Muscle layer of duodenum (tissue), 2 donors: ENCODE data around the gene RXRG.

Experiments
- H3K27ac ChIP-seq: one replicate; pipeline ENCODE4 v1.7.0; 2013; ENCODE audit warnings: mild to moderate bottlenecking, low read length
- H3K27me3 ChIP-seq: one replicate; pipeline ENCODE4 v1.7.0; 2013; ENCODE audit warnings: low read depth, mild to moderate bottlenecking, control low read depth, low read length
- H3K36me3 ChIP-seq, 2 donors: one replicate each; pipeline ENCODE4 v1.7.0; 2013; ENCODE audit warnings: low read length in 2 of 2, control low read depth in 1 of 2, mild to moderate bottlenecking in 1 of 2; ENCODE audit not compliant: insufficient read depth in 2 of 2, control insufficient read depth in 1 of 2
- H3K4me1 ChIP-seq, 2 donors: one replicate each; pipeline ENCODE4 v1.7.0; 2013; ENCODE audit warnings: low read length in 2 of 2, mild to moderate bottlenecking in 2 of 2, control low read depth in 1 of 2, moderate library complexity in 1 of 2; ENCODE audit not compliant: insufficient read depth in 2 of 2, control insufficient read depth in 1 of 2
- H3K4me3 ChIP-seq, 2 donors: one replicate each; pipeline ENCODE4 v1.7.0; 2013; ENCODE audit warnings: low read length in 2 of 2, low read depth in 1 of 2, mild to moderate bottlenecking in 1 of 2
- H3K9me3 ChIP-seq, 2 donors: one replicate each; pipeline ENCODE4 v1.7.0; 2013; ENCODE audit warnings: low read length in 2 of 2, control low read depth in 1 of 2, mild to moderate bottlenecking in 1 of 2; ENCODE audit not compliant: control insufficient read depth in 1 of 2
- donor health status: healthy.

Gene RXRG

GRCh38 chr1:165408518-165408917, 36.4 kb downstream of the RXRG start:
- no peaks in the 10 kb centered on the region for H3K4me1 ChIP-seq
- H3K9me3 ChIP-seq: no peaks in the 10 kb centered on the region
- H3K36me3 ChIP-seq: no peaks in the 10 kb centered on the region
- H3K27me3 ChIP-seq: no peaks in the 10 kb centered on the region
- H3K4me3 ChIP-seq: no peak overlapping the region
- no peak overlapping the region for H3K27ac ChIP-seq

GRCh38 chr1:165407398-165407797, 37.5 kb downstream of the RXRG start:
- no peaks in the 10 kb centered on the region for H3K27me3 ChIP-seq

GRCh38 chr1:165403835-165404482, 41.0 kb downstream of the RXRG start:
- H3K4me3 ChIP-seq: no peak overlapping the region
- H3K9me3 ChIP-seq: no peaks in the 10 kb centered on the region
- no peak overlapping the region for H3K27ac ChIP-seq
- no peaks in the 10 kb centered on the region for H3K4me1 ChIP-seq
- H3K36me3 ChIP-seq: no peaks in the 10 kb centered on the region
- H3K27me3 ChIP-seq: no peaks in the 10 kb centered on the region

More at GRCh38 chr1:165407398-165407797, 37.5 kb downstream of the RXRG start:
- Histone ChIP-seq H3K4me3 (no peak overlapping the region), H3K27ac (no peak overlapping the region), H3K4me1 (no peaks in the 10 kb centered on the region), H3K9me3 (no peaks in the 10 kb centered on the region), H3K36me3 (no peaks in the 10 kb centered on the region)

GRCh38 chr1:165402517-165403111, 42.3 kb downstream of the RXRG start:
- no peaks in the 10 kb centered on the region for H3K36me3 ChIP-seq

GRCh38 chr1:165397944-165398343, 47.0 kb downstream of the RXRG start:
- no peaks in the 10 kb centered on the region for H3K36me3 ChIP-seq
- H3K27me3 ChIP-seq: no peaks in the 10 kb centered on the region
- H3K4me1 ChIP-seq: peaks cover 3% of the 10 kb centered on the region in 2 donors
- H3K4me3 ChIP-seq: no peak overlapping the region
- H3K27ac ChIP-seq: no peak overlapping the region
- no peaks in the 10 kb centered on the region for H3K9me3 ChIP-seq

More at GRCh38 chr1:165402517-165403111, 42.3 kb downstream of the RXRG start:
- Histone ChIP-seq H3K9me3 (no peaks in the 10 kb centered on the region), H3K4me3 (no peak overlapping the region), H3K4me1 (no peaks in the 10 kb centered on the region), H3K27ac (no peak overlapping the region), H3K27me3 (no peaks in the 10 kb centered on the region)

GRCh38 chr1:165395901-165396300, 49.0 kb downstream of the RXRG start:
- no peaks in the 10 kb centered on the region for H3K36me3 ChIP-seq
- H3K4me1 ChIP-seq: peaks cover 3 to 4% of the 10 kb centered on the region in 2 donors
- no peaks in the 10 kb centered on the region for H3K9me3 ChIP-seq
- H3K4me3 ChIP-seq: no peak overlapping the region
- no peak overlapping the region for H3K27ac ChIP-seq
- no peaks in the 10 kb centered on the region for H3K27me3 ChIP-seq

GRCh38 chr1:165395478-165395877, 49.4 kb downstream of the RXRG start:
- H3K4me3 ChIP-seq: no peak overlapping the region
- H3K4me1 ChIP-seq: peaks cover 3 to 4% of the 10 kb centered on the region in 2 donors
- no peaks in the 10 kb centered on the region for H3K36me3 ChIP-seq
- H3K27ac ChIP-seq: no peak overlapping the region
- no peaks in the 10 kb centered on the region for H3K9me3 ChIP-seq
- peaks cover 3% of the 10 kb centered on the region for H3K27me3 ChIP-seq

GRCh38 chr1:165392634-165393571, 52.0 kb downstream of the RXRG start:
- H3K4me1 ChIP-seq: peaks cover 3 to 4% of the 10 kb centered on the region in 2 donors
- no peak overlapping the region for H3K27ac ChIP-seq
- peaks cover 3% of the 10 kb centered on the region for H3K27me3 ChIP-seq
- H3K9me3 ChIP-seq: no peaks in the 10 kb centered on the region
- H3K36me3 ChIP-seq: no peaks in the 10 kb centered on the region
- H3K4me3 ChIP-seq: peak overlapping the region; percentile 31 to 47

GRCh38 chr1:165389609-165390008, 55.3 kb downstream of the RXRG start:
- Histone ChIP-seq H3K9me3 (no peaks in the 10 kb centered on the region), H3K27me3 (peaks cover 3% of the 10 kb centered on the region), H3K4me3 (no peak overlapping the region), H3K36me3 (no peaks in the 10 kb centered on the region), H3K4me1 (peaks cover 3 to 4% of the 10 kb centered on the region in 2 donors), H3K27ac (no peak overlapping the region)

- H3K4me3 ChIP-seq: no peak overlapping the region
- H3K27ac ChIP-seq: no peak overlapping the region
- H3K36me3 ChIP-seq: no peaks in the 10 kb centered on the region
- no peaks in the 10 kb centered on the region for H3K9me3 ChIP-seq
- H3K4me1 ChIP-seq: peaks cover 0 to 10% of the 10 kb centered on the region in 2 donors
- H3K27me3 ChIP-seq: peaks cover 3% of the 10 kb centered on the region
Measured at GRCh38 chr1:165387961-165388360, 57.0 kb downstream of the RXRG start.

GRCh38 chr1:165387505-165387904, 57.4 kb downstream of the RXRG start:
- H3K4me1 ChIP-seq: peaks cover 0 to 9% of the 10 kb centered on the region in 2 donors
- no peak overlapping the region for H3K4me3 ChIP-seq
- H3K27me3 ChIP-seq: peaks cover 3% of the 10 kb centered on the region
- H3K27ac ChIP-seq: no peak overlapping the region
- no peaks in the 10 kb centered on the region for H3K9me3 ChIP-seq
- no peaks in the 10 kb centered on the region for H3K36me3 ChIP-seq
